ENCODE measurements around the gene FARP2.

DNA sequence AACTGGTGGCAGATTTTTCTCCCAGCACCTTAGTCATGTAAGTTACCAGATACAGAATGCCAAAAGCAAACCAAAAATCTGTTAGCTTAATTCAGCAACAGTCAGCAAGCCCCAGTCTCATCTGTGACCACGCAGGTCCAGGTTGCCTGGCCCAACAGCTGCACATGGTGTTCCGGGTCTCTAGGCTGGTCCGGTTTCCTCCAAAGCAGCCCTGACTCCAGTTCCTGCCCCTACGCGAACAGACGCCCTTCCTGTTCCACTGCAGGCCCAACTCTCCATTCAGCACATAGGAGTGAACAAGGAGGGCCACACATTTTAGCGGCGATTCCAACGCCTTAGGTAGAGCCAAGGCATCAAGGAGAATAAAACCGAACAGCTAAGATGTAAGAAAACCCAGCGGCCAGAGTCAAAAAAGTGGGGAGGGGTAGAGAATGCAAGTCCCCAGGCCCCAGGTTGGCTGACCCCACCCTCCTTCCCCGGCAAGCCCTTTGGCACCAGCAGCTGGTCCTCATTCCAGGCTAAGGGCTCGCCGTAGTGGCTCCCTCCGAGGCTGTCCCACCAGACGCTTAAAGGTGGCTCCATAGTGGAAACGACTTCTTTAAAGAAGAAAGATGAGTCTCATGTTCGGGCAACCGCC is 150.8 kb downstream of the FARP2 start:
- no peak for TF ChIP-seq SUZ12 (IDR thresholded peaks at IDR 0.05; ENCODE audit: extremely low read depth, insufficient read depth, insufficient read length)
- TF ChIP-seq YY1 (IDR thresholded peaks at IDR 0.05; ENCODE audit: insufficient read depth, insufficient read length) = no peak
- TF ChIP-seq ZNF274 (IDR thresholded peaks at IDR 0.05; ENCODE audit: low read depth, low read length) = no peak

Data from NT2/D1 (cell line).